Measurements from ENCODE around the gene LMAN1L.

Gene LMAN1L

GRCh38 chr15:74858369-74858740, 45.7 kb downstream of the LMAN1L start:
- no peak for DNase-seq (ENCODE audit: low read depth)

GRCh38 chr15:74863239-74864056, 50.8 kb downstream of the LMAN1L start:
- DNase-seq (ENCODE audit: low read depth): no peak

- no peak for DNase-seq (ENCODE audit: low read depth)
These were observed 51.7 kb downstream of the LMAN1L start for GRCh38 chr15:74864296-74864695.

DNA sequence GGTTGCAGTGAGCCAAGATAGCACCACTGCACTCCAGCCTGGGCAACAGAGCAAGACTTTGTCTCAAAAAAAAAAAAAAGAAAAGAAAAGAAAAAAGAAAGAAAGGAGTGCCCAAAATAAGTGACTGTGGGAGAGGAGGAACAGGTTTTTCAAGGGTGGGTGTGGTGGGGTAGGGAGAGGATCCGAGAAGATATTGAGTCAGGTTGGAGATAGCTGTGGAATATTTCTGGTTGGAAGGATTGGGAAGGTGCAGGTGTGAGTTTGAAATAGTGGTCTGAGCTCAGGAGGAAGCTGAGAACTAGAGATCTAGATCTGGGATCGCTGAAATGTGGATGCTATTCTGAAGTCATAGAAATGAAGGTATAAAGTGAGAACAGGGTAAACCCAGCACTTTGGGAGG, 52.7 kb downstream of the LMAN1L start:
- DNase-seq (ENCODE audit: low read depth): no peak

GRCh38 chr15:74866090-74866489, 53.5 kb downstream of the LMAN1L start:
- DNase-seq (ENCODE audit: low read depth): no peak

DNA sequence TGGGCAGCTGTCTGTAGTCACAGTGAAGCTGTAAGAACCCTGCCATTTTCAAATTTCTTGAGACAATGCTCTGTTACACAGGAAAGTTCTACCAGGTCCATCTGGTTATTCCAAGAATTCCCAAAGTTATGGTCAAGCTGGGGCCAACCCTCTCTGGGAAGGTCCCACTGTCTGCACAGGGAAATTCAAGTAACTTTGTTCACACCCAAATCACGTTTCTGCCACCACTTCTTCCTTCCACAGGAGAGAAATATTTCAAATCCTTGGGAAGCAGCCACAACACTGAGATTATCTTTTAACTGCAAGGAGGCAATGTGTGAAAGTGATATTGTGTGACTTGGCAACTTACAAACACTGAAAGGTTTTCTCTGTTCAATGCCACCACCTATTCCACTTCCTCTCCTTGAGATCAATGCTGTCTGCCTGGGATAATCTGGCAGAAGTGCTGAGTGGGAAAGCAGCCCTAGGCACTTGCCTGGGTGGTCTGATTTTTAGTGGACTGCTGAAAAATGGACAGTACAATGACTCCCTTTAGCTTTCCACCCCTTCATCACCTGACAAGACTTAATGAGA, 54.9 kb downstream of the LMAN1L start:
- DNase-seq (ENCODE audit: low read depth): no peak

DNA sequence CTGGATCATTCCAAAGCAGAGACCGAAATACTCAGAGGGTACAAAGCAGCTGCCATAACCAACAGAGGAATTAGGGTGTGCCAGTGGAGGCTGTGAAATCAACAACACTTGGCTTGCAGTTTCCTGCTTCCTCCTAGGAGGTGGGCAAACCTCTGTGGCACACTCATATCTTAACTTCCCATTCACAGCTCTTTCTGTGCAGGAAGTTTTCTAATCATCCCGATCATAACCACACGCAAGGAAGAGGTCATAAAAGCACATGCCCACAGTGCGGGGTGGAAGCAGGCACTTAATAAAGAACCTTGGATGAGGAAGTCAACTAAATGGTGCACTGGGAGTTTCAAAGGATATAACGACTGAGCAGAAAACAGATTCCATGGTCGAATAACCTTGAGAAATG, 55.4 kb downstream of the LMAN1L start:
- DNase-seq (ENCODE audit: low read depth): no peak

- no peak for DNase-seq (ENCODE audit: low read depth)
These were observed 56.7 kb downstream of the LMAN1L start for GRCh38 chr15:74869372-74869725.

DNA sequence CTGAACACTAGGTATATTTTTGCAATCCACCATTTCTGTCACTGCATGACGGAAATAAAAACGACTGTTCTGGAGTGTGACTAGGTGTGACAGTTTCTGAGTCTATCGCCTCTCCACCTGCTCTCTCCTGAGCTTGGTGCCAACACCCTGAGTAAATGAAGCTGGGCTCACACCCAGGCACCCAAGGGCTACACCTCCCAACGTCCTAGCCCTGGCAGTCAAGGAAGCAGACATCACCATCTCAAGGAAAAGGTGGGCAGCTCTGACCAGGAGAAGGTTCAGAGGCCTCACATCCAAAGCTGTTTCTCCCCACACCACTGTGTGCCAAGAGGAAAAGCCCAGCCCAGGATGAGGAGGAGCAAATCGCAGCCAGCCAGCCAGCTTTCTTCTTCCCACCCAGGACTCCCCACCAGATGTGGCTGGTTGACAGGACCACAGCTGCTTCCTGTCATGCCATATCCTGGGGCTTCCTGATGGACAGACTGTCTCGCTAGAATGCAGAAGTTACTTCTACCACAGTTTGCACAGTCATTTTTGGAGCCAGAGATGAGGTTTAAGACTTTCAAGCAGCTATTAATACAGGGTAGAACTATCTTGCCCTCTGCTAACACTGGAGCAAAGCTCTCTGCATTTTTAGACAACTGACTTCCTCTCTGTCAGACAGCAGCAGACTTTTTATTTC, 57.2 kb downstream of the LMAN1L start:
- DNase-seq (ENCODE audit: low read depth): no peak

DNA sequence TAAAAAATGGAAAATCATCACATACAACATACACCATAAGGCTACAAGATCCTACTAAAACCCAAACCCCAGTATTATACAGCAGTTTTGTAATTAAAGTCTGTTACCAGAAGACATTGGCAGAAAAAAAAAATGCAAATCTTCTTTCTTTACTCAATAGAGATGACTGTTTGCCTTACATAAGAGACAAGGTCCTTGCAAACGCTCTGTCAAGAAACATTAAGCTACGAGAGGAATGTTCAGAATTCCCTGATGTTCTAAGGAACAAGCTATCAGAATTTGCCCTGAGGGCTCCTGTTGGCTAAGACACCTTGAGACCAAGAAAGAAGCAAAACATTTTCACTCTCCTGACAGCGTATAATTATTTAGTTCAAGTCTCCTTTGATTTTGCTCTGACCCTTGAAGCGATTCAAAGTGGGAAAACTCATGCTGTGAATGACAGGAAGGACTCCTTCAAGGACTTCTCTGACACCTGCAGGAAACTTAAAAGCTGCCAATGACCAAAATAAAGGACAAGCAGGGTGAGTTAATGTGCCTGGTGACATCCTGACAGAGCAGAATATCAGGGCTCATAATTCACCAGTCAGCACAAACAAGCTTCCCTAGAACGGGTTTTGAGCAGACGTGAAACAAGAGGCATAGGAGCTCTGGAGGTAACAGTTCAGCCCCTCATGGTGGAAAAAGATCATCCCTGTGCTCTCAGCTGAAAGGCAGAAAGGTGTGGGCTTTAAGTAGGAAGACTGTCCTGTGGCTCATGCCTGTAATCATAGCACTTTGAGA, 58.0 kb downstream of the LMAN1L start:
- DNase-seq (ENCODE audit: low read depth): no peak

DNA sequence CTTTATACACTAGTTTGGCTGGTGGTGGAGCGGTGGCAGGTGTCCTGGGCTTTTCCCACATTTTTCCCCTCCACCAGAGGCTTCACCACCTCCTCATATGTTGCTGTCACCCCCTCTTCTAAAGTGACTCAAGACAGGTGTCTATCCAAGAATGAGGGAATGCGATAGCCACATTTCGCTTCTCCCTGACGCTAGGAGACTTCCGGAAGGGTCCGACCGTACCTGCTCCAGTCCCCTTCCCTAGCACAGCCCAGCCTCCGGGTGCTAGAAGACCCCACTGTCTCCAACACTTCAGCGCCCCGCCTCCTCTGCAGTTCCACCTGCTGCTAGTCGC, 60.0 kb downstream of the LMAN1L start:
- DNase-seq (ENCODE audit: low read depth): no peak

GRCh38 chr15:74873036-74873755, 60.6 kb downstream of the LMAN1L start, which contains the start of gene SCAMP2:
SCAMP2 (minus strand) TSS chr15:74873365; CDS start chr15:74873255, 110 bp downstream.
- DNase-seq (ENCODE audit: low read depth): peak; percentile 88

- no peak for DNase-seq (ENCODE audit: low read depth)
These were observed 61.3 kb downstream of the LMAN1L start for GRCh38 chr15:74873756-74874424.

All from HS-27A (cell line).